WTC11 (cell line): ENCODE data around the gene ZNF850.

Source experiments
- ATF1 ChIP-seq: sonication (generic); formaldehyde crosslinking; IDR thresholded peaks from 2 replicates; pipeline ENCODE4 v1.8.1; 2023; ENCODE audit warnings: mild to moderate bottlenecking, moderate library complexity, missing genetic modification reagents
- ETV6 ChIP-seq: sonication (generic); formaldehyde crosslinking; IDR thresholded peaks from 2 replicates; pipeline ENCODE4 v1.8.1; 2022; ENCODE audit warnings: mild to moderate bottlenecking, missing genetic modification reagents
- NR3C1 ChIP-seq: sonication (generic); formaldehyde crosslinking; conservative IDR thresholded peaks from 2 replicates; pipeline ENCODE4 v1.8.1; 2023; ENCODE audit warnings: low read depth, mild to moderate bottlenecking, missing genetic modification reagents
- SP1 ChIP-seq: sonication (generic); formaldehyde crosslinking; conservative IDR thresholded peaks from 2 replicates; pipeline ENCODE4 v1.8.1; 2022; ENCODE audit warnings: missing genetic modification reagents
- TEAD4 ChIP-seq: sonication (generic); formaldehyde crosslinking; IDR thresholded peaks from 2 replicates; pipeline ENCODE4 v1.8.0; 2022; ENCODE audit warnings: mild to moderate bottlenecking, missing genetic modification reagents
- TF ChIP-seq, protein P1 (sequence below): sonication (generic); formaldehyde crosslinking; IDR thresholded peaks from 2 replicates; pipeline ENCODE4 v1.8.1; 2023; ENCODE audit warnings: mild to moderate bottlenecking, missing genetic modification reagents
- TF ChIP-seq, protein P2 (sequence below): sonication (generic); formaldehyde crosslinking; IDR thresholded peaks from 2 replicates; pipeline ENCODE4 v1.8.0; 2022; ENCODE audit warnings: mild to moderate bottlenecking, missing genetic modification reagents
- TF ChIP-seq, protein P3 (sequence below): sonication (generic); formaldehyde crosslinking; IDR thresholded peaks from 2 replicates; pipeline ENCODE4 v1.8.0; 2022; ENCODE audit warnings: mild to moderate bottlenecking, missing genetic modification reagents
- TF ChIP-seq, protein P4 (sequence below): fragments of 200-600 bp; IDR thresholded peaks from 2 replicates; pipeline ENCODE4 v1.8.0; 2022; ENCODE audit warnings: antibody characterized with exemption
- TF ChIP-seq, protein P5 (sequence below): sonication (generic); formaldehyde crosslinking; IDR thresholded peaks from 2 replicates; pipeline ENCODE4 v1.8.1; 2022; ENCODE audit warnings: low read depth, missing genetic modification reagents, borderline replicate concordance
- TF ChIP-seq, protein P6 (sequence below): sonication (generic); formaldehyde crosslinking; IDR thresholded peaks from 2 replicates; pipeline ENCODE4 v1.8.1; 2022; ENCODE audit warnings: low read depth, mild to moderate bottlenecking, moderate library complexity, missing genetic modification reagents, borderline replicate concordance
- TF ChIP-seq, protein P7 (sequence below): sonication (generic); formaldehyde crosslinking; IDR thresholded peaks from 2 replicates; pipeline ENCODE4 v1.8.0; 2022; ENCODE audit warnings: mild to moderate bottlenecking, missing genetic modification reagents
- TF ChIP-seq, protein P8 (sequence below): sonication (generic); formaldehyde crosslinking; IDR thresholded peaks from 2 replicates; pipeline ENCODE4 v1.8.1; 2023; ENCODE audit warnings: mild to moderate bottlenecking, missing genetic modification reagents, moderate library complexity

DNA sequence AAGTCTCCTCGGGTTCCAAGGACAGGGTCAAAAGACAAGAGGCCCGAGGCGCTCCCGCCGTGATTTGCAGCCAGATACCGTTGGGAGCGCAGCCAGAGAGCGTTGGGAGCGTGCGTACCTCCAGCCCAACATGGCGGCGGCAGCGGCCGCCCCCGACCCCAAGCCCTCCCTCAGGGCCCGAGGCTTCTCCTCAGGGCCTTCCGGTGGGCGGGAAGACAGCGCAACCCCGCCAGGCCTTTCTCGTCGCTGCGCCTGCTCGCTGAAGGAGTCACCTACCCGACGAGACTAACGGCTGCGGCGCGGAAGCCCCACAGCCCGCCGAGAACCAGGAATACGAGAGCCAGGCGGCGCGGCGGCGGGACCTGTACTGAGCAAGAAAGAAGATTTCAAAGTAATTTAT, 3.2 kb upstream of the ZNF850 start:
- TF ChIP-seq, protein P1, sequence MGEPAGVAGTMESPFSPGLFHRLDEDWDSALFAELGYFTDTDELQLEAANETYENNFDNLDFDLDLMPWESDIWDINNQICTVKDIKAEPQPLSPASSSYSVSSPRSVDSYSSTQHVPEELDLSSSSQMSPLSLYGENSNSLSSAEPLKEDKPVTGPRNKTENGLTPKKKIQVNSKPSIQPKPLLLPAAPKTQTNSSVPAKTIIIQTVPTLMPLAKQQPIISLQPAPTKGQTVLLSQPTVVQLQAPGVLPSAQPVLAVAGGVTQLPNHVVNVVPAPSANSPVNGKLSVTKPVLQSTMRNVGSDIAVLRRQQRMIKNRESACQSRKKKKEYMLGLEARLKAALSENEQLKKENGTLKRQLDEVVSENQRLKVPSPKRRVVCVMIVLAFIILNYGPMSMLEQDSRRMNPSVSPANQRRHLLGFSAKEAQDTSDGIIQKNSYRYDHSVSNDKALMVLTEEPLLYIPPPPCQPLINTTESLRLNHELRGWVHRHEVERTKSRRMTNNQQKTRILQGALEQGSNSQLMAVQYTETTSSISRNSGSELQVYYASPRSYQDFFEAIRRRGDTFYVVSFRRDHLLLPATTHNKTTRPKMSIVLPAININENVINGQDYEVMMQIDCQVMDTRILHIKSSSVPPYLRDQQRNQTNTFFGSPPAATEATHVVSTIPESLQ (CRISPR knock-in tag), result no peak
- no peak for TF ChIP-seq TEAD4 (CRISPR knock-in tag)
- TF ChIP-seq SP1, result no peak
- no peak for TF ChIP-seq ATF1 (CRISPR knock-in tag)
- TF ChIP-seq, protein P2, sequence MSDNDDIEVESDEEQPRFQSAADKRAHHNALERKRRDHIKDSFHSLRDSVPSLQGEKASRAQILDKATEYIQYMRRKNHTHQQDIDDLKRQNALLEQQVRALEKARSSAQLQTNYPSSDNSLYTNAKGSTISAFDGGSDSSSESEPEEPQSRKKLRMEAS, result no peak
- TF ChIP-seq, protein P3, sequence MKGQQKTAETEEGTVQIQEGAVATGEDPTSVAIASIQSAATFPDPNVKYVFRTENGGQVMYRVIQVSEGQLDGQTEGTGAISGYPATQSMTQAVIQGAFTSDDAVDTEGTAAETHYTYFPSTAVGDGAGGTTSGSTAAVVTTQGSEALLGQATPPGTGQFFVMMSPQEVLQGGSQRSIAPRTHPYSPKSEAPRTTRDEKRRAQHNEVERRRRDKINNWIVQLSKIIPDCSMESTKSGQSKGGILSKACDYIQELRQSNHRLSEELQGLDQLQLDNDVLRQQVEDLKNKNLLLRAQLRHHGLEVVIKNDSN (CRISPR knock-in tag), result no peak
- TF ChIP-seq, protein P4, sequence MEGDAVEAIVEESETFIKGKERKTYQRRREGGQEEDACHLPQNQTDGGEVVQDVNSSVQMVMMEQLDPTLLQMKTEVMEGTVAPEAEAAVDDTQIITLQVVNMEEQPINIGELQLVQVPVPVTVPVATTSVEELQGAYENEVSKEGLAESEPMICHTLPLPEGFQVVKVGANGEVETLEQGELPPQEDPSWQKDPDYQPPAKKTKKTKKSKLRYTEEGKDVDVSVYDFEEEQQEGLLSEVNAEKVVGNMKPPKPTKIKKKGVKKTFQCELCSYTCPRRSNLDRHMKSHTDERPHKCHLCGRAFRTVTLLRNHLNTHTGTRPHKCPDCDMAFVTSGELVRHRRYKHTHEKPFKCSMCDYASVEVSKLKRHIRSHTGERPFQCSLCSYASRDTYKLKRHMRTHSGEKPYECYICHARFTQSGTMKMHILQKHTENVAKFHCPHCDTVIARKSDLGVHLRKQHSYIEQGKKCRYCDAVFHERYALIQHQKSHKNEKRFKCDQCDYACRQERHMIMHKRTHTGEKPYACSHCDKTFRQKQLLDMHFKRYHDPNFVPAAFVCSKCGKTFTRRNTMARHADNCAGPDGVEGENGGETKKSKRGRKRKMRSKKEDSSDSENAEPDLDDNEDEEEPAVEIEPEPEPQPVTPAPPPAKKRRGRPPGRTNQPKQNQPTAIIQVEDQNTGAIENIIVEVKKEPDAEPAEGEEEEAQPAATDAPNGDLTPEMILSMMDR, result no peak
- no peak for TF ChIP-seq ETV6 (CRISPR knock-in tag)
- TF ChIP-seq, protein P5, sequence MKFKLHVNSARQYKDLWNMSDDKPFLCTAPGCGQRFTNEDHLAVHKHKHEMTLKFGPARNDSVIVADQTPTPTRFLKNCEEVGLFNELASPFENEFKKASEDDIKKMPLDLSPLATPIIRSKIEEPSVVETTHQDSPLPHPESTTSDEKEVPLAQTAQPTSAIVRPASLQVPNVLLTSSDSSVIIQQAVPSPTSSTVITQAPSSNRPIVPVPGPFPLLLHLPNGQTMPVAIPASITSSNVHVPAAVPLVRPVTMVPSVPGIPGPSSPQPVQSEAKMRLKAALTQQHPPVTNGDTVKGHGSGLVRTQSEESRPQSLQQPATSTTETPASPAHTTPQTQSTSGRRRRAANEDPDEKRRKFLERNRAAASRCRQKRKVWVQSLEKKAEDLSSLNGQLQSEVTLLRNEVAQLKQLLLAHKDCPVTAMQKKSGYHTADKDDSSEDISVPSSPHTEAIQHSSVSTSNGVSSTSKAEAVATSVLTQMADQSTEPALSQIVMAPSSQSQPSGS (CRISPR knock-in tag), result no peak
- TF ChIP-seq, protein P6, sequence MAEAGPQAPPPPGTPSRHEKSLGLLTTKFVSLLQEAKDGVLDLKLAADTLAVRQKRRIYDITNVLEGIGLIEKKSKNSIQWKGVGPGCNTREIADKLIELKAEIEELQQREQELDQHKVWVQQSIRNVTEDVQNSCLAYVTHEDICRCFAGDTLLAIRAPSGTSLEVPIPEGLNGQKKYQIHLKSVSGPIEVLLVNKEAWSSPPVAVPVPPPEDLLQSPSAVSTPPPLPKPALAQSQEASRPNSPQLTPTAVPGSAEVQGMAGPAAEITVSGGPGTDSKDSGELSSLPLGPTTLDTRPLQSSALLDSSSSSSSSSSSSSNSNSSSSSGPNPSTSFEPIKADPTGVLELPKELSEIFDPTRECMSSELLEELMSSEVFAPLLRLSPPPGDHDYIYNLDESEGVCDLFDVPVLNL (CRISPR knock-in tag), result no peak
- TF ChIP-seq, protein P7, sequence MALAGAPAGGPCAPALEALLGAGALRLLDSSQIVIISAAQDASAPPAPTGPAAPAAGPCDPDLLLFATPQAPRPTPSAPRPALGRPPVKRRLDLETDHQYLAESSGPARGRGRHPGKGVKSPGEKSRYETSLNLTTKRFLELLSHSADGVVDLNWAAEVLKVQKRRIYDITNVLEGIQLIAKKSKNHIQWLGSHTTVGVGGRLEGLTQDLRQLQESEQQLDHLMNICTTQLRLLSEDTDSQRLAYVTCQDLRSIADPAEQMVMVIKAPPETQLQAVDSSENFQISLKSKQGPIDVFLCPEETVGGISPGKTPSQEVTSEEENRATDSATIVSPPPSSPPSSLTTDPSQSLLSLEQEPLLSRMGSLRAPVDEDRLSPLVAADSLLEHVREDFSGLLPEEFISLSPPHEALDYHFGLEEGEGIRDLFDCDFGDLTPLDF (CRISPR knock-in tag), result no peak
- TF ChIP-seq, protein P8, sequence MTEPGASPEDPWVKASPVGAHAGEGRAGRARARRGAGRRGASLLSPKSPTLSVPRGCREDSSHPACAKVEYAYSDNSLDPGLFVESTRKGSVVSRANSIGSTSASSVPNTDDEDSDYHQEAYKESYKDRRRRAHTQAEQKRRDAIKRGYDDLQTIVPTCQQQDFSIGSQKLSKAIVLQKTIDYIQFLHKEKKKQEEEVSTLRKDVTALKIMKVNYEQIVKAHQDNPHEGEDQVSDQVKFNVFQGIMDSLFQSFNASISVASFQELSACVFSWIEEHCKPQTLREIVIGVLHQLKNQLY (CRISPR knock-in tag), result no peak
- no peak for TF ChIP-seq NR3C1 (CRISPR knock-in tag)
